HG03432 (cell line): ENCODE data around the gene WDFY2.
A peak's percentile ranks its signal among the peaks of the same experiment; 100 is the strongest.
"Not testable (repeated sequence)": the region's sequence is repeated elsewhere in the genome, so short reads cannot be mapped to it uniquely, and the experiment has no call there.

Experiments
- ATAC-seq: cut with Tn5 transposase; IDR thresholded peaks from one replicate; pipeline ENCODE4 v1.9.1; 2021; ENCODE audit warnings: mild to moderate bottlenecking, moderate library complexity; ENCODE audit not compliant: unreplicated experiment

The WDFY2 gene

DNA sequence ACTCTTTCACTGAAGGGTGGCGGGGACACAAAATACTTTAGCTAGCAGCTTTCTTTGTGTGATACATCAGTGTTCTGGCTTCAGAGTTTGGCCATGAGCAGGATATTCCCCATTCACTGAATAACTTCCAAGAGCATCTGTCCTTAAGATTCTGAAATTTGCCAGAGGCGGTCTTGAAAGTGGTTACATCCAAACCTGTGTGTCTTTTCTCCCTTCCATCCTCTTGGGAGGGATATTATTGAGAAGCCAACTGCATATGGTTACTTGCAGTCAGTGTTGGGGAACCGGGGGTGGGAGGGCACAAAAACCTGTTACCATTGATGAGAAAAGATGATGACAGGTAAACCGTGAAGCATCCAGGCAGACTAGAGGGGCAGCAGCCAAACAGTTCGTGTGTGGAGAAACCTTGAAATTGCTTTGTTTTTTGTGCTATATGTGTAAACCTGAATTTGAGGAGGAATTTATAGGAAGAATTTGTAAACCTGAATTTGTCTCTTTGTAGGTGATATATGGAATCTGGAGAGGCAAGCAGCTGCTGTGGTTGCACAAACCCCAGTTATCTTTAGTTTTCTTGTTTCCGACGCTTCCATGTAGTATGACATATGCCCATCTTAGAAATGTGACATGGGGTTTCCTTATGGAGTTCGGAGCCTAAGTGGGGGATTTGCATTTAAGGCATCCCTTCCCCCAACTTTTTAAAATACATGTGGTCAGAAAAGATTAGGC, 104.8 kb downstream of the WDFY2 start:
- no peak for ATAC-seq

DNA sequence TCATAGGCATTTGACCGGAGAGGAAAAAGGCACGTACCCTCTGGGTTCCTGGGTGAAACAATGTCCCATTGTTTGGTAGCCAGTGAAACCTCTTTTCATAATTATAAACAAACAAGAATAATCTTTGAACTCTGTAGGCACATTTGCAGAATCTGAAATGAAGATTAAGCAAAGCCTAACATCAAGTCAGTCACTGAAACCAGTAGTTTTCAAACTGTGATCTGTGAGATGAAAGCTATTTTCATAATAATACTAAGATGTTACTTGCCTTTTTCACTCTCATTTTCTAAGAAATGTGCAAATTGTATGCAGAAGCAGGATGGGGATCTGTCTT, 105.4 kb downstream of the WDFY2 start:
- ATAC-seq: peak; percentile 60

DNA sequence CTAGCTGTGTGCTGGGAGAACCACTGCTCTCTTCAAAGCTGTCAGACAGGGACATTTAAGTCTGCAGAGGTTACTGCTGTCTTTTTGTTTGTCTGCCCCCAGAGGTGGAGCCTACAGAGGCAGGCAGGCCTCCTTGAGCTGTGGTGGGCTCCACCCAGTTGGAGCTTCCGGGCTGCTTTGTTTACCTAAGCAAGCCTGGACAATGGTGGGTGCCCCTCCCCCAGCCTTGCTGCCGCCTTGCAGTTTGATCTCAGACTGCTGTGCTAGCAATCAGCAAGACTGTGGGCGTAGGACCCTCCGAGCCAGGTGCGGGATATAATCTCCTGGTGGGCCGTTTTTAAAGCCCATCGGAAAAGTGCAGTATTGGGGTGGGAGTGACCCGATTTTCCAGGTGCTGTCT, 111.4 kb downstream of the WDFY2 start:
- ATAC-seq: not testable (repeated sequence)

DNA sequence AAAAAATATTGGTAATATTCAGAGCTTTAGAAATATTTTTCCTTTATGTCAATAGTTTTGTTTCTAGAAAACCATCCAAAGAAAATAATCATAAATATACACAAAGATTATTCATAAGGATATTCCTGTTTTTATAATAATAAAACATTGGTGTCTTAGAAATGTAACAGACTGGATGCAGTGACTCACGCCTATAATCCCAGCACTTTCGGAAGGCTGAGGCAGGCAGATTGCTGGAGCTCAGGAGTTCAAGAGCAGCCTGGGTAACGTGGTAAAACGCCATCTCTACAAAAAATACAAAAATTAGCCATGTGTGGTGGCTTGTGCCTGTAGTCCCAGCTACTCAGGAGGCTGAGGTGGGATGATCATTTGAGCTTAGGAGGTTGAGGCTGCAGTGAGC, 112.9 kb downstream of the WDFY2 start:
- no peak for ATAC-seq

DNA sequence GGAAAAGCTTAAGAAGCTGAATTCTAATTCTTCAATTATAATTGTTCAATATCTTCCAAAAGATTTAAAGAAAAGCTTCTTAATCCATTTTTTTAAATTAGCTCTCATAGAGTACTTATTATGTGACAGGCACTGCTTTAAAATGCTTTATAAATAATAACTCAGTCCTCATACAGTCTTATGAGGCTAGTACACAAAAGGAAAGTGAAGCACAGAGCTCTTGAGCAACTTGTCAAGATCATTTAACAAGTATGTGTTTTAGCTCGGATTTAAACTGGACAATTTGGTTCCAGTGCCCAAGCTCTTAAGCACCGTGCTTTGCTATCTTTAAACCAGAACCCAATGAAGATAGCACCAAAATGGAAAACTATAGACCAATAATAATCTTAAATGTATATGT, 113.6 kb downstream of the WDFY2 start:
- ATAC-seq: no peak

DNA sequence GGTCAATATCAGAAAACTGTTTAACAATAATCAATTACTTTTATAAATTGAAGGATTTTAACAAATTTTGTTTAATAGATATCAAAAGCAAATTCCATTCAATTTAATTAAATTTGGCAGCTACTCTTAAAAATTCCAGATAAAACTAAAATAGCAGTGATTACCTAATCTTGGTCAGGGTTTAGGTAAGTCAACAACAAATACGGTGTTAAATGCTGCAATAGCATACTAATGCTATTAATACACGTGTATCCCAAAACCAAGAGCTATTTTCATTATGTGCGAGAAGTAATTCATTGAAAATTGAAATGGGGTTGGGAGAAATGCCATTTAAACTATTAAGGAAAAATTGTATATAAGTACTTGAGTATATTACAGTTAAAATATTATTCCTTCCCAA, 114.1 kb downstream of the WDFY2 start:
- no peak for ATAC-seq

DNA sequence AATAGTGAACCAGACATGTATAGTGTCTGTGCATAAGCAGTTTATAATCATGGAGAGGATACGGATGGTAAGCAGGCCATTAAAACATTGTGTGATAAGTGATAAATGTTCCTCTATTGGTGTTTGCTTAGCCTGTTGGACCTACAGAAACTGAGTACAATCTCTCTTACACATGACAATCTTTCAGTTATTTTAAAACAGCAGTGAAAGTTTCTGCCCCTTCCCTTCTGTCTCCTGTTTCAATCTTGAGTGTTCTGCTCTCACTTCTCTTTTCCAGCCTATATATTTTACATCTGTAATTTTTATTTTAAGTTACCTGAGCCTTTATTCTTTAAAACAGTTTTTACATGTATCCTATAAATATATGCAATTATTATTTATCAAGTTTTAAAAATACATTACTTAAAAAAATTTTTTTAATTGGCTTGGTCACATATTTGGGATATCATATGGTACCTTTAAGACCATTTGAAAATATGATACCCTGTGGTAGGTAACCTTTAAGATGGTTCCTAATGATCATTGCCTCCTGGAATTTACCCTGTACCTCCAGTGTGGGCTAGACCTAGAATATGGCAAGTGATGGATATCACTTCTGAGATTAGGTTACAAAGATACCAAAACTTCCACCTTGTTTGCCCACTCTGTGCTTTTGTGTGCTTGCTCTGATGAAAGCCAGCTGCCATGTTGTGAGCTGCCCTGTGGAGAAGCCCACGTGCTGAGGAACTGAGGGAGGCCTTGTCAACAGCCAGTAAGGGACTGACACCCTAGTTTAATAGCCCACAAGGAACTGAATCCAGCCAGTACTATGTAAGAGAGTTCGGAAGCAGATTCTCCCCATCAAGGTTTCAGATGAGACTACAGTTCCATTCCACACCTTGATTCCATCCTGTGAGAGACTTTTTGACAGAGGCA, 120.4 kb downstream of the WDFY2 start:
- peak; percentile 93 for ATAC-seq

DNA sequence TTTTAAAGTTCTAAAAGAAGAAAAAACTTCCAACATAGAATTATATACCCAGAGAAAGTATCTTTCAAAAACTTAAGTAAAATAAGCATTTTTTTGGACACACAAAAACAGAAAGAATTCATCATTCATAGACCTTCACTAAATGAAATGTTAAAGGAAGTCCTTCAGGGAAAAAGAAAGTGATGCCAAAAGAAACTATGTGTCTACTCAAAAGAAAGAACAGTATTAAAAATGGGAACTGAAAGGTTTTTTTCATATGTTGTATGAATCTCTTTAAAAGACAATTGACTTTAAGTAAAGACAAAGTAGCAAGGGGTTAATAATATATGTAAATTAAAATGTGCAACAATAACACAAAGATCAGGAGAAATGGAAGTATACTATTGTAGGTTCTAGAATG, 123.2 kb downstream of the WDFY2 start:
- no peak for ATAC-seq

DNA sequence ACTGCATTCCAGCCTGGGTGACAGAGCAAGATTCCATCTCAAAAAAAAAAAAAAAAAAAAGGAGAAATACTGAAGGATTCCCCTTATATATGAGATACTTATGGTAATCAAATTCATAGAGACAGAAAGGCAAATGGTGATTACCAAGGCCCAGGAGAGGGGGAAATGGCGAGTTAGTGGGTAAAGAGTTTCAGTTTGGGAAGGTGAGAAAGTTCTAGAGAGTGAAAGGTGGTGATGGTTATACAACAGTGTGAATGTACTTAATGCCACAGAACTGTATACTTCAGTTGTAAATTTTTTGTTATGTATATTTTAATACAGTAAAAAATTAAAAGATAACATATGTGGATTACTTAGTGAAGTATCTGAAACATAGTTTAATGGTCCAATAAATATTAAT, 129.5 kb downstream of the WDFY2 start:
- ATAC-seq: no peak

DNA sequence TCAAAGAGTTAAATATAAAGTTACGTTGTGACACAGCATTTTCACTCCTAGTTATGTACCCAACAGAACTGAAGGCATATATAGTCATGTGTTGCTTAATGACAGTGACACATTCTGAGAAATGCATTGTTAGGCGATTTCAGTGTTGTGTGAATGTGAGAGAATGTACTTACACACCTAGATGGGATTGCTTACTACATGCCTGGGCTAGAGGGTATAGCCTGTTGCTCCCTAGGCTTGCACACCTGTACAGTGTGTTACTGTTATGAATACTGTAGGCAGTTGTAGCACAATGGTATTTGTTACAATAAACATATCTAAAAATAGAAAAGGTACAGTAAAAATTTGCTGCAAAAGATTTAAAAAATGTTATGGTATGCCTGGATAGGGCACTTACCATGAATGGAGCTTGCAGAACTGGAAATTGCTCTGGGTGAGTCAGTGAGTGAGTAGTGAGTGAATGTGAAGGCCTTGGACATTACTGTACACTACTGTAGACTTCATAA, 130.5 kb downstream of the WDFY2 start:
- ATAC-seq: peak; percentile 89

DNA sequence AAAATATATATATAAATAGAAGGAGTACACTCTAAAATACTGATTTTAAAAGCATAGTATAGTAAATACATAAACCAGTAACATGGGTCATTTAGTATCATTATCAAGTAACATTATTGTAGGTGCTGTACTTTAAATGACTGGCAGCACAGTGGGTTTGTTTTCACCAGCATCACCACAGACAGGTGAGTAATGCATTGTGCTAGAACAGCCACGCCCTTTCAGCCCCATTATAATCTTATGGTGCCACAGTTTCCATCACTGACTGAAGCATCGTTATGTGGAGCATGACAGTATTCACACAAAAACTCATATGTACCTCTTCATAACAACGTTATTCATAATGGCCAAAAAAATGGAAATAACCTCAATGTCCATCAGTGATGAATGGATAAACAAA, 131.4 kb downstream of the WDFY2 start:
- no peak for ATAC-seq

DNA sequence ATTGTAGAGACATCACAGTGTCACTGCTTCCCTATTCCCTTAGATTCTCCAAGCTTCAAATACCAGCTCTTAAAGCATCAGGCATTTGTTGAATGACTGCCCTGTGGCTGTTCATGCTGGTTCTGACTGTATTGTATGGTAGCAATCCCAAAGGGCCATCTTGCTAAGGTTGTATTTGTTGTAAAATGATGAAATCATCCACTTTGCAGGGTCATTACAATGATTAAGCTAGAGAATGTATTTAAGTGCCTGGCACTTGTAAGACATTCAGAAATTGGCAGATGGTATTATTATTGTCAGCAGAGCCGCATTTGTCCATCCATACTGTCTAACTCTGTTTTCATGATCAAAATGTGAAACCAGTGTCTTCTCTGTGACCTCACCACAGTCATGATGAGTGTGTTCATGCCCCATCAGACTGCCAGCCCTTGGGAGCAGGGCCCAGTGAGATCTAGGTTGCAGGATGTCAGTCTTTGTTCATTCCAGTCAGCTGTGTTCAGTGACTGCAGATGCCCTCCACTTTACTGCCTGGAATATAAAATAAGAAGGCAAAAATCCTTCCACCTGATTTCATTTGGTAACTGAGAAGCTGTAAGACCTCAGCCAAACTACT, 133.6 kb downstream of the WDFY2 start:
- ATAC-seq: no peak

DNA sequence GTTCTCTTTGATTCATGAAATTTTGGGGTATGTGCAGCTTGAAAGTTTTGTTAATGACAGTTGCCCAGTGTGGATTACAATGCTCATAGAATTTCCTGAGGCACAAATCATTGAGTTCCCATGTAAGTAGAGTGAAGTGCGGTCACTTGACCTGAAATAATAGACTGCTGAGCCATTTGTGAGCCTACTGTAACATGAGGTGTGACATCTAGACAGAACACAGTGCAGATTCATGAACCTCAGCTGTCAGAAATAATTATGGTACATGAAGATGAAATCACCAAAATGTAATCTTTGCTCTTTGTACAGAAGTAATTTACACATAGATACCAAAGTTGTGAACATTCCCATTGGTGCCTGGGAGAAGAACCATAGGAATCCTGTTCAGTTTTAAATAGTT, 135.1 kb downstream of the WDFY2 start:
- no peak for ATAC-seq

DNA sequence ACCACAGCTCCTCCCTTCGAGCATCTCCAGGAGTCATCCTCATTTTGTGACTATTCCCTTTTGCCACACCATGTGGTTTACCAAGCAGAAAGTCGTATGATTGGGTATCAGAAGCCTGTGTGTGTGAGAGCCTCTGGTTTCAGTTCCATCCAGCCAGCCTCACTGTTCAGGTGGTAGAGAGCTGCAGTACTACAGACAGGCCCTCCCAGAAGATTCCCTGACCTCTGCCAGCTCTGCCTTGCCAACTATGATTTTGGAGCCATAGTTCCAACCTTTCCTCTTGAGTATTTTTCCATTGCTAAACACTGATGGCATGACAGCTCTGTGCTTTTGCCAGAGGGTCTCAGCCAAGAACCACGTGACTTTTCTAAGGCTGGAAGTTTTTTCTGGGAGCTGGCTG, 137.2 kb downstream of the WDFY2 start:
- peak; percentile 95 for ATAC-seq

DNA sequence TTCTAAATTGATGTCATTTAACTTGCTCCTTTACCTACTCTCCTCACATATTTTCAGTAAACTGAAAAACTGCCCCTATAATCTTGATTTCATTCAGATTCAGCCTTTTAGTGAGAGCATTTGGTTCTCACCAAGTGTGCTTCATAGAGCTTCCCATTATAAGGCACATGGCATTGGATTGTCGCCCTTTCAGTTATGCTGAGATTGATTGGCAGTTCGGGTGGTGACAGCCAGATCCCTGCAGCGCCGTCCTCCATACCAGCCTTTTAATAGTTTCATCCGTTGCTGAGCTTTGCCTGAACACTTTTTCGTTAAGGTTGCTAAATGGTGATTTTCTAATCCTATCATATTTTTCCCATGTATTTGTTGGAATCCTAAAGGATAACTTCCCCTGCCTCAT, 139.3 kb downstream of the WDFY2 start:
- no peak for ATAC-seq

DNA sequence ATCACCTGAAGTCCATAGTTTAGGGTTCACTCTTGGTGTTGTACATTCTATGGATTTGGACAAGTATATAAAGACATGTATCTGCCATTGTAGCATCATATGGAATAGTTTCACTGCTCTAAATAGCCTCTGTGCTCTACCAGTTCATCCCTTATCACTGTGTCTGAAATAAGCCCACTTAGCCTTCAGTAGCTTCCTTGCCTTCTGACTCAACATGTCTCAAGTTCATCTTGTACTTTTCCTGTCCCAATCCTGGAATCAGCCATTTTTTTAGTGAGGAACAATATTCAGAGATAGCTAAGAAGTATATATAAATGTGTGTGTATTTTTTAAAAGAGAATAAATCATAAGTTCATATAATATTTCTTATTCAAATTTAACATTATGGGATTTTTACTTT, 140.5 kb downstream of the WDFY2 start:
- no peak for ATAC-seq

DNA sequence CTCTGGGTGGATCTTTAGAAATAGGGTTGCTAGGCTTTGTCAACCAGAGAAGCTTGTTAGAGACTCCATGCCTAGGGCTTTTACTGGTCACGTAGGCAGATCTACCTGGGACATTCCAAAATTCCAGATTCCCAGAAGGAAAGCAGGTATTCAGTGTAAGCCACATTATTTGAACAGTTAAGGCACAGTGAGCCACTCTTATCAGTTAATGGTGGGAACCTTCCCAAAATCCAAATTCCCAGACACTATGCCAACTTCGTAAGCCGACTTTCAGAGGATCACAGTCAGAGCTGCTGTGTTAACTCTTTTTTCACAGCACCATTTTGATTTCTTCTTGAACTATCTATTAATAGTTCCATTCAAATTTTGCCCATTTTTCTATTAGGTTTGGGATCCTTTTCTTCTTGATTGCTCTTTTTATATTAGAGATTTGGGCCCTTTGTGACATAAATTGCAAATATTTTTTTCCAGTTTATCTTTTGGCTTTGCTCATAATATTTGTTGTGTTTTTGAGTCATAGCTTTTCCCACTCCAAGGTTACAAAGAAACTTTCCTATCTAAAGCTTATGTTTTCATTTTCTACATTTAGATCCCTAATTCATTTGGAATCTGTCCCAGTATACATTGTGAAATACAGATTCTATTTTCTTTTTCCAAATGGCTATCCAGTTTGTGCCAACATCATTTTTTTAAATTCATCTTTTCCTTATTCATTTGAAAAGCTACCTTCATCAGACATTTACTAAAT, 142.4 kb downstream of the WDFY2 start:
- ATAC-seq: no peak

DNA sequence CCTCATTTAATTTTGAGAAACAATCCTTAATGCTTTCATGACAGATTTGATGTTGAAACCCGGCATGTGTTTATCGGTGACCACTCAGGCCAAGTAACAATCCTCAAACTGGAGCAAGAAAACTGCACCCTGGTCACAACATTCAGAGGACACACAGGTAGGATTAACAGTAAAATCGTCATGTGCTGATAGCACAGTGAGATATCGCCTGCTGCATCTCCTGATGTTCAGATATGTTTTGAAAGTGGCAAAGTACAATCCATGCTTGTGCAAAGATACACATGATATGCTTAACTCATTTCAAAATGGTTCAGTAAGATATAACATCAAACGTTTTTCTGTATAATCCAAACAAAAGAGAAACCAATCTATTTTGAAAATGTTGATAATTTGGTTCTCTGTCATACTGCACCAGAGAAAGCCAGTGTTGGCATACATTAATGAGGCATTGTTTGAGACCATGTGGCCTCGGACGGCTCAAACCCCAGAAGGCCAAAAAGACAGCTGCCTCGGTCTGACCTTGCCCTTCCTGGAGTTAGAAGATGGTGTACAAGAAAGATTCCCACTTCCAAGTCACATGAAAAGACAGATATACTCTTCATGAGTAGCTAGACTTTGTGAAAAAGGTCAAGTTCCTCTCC, 143.5 kb downstream of the WDFY2 start:
- no peak for ATAC-seq

DNA sequence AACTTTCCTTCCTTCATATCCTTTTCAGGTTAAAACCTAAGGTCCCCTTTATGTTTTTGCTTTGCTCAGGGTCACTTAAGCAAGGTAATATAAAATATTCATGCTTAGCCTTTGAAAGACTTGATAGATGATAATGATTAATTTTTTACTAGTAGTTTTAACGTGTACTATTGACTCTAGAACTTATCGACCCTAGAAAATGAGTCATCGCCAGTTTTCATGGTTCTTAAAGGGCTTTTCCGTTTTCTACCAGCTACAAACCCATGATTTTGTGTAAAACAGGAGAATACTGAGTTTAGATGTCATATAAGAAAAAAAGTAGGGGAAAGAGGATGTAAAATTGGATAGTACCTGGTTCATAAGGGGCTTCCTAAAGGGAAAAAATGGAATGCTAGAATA, 144.0 kb downstream of the WDFY2 start:
- no peak for ATAC-seq

DNA sequence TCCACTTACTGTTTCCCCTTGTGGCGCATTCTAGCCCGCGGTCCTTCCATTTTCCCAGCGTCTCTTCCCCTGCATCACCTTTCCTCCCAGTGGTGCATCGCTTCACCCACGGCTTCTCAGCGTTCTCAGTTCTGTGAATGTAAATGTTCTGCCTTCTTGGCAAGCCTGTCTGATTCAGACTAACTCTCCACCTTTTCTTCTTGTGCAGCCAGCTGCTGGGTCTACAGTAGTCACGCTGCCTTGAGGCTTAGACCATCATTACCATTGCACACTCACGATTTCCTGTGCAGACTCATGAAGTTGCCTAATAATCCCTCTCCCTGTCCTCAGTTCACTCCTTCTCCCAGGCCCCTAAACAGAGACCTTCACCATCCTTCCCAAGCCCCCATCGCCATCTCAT, 144.7 kb downstream of the WDFY2 start:
- ATAC-seq: no peak
